Measurements from ENCODE around the gene KRT81. TPM values are rescaled to one million over a fixed set of nuclear protein-coding genes. Genes with fewer than 3 reads are reported as not detected.
"Not testable (repeated sequence)": the region's sequence is repeated elsewhere in the genome, so short reads cannot be mapped to it uniquely, and the experiment has no call there.

The KRT81 gene
- total RNA-seq, 2 experiments from 2014 or later: not detected

- CTCF ChIA-PET: interaction anchor here (1.4 kb wide), 1 partner anchor 17 kb away, joined by 7 read pairs; no protein-coding TSS in a partner anchor
- Mint-ChIP-seq H3K27me3 (ENCODE audit: low read depth) (peaks cover 34% of the 10 kb centered on the region), H3K36me3 (ENCODE audit: low read depth) (no peaks in the 10 kb centered on the region), H3K9me3 (no peaks in the 10 kb centered on the region), H3K27ac (no peak overlapping the region), H3K4me1 (ENCODE audit: low read depth) (no peaks in the 10 kb centered on the region), H3K4me3 (no peak overlapping the region)
- intact Hi-C loops (cut with micrococcal nuclease): no loop called here
- DNase-seq: no peak
These were observed 29.0 kb downstream of the KRT81 start for GRCh38 chr12:52262286-52262685.

GRCh38 chr12:52261208-52261484, 30.2 kb downstream of the KRT81 start:
- Mint-ChIP-seq H3K9me3 (no peaks in the 10 kb centered on the region), H3K4me3 (no peak overlapping the region), H3K27me3 (ENCODE audit: low read depth) (peaks cover 44% of the 10 kb centered on the region), H3K27ac (no peak overlapping the region), H3K36me3 (ENCODE audit: low read depth) (no peaks in the 10 kb centered on the region), H3K4me1 (ENCODE audit: low read depth) (no peaks in the 10 kb centered on the region)
- intact Hi-C loops (cut with micrococcal nuclease): no loop called here
- no peak for DNase-seq
- CTCF ChIA-PET: no interaction called here

- H3K27me3 Mint-ChIP-seq (ENCODE audit: low read depth): peaks cover 49% of the 10 kb centered on the region
- intact Hi-C loops (cut with micrococcal nuclease): no loop called here
- no peak overlapping the region for H3K27ac Mint-ChIP-seq
- H3K4me3 Mint-ChIP-seq: no peak overlapping the region
- no peaks in the 10 kb centered on the region for H3K9me3 Mint-ChIP-seq
- no peaks in the 10 kb centered on the region for H3K4me1 Mint-ChIP-seq (ENCODE audit: low read depth)
- H3K36me3 Mint-ChIP-seq (ENCODE audit: low read depth): no peaks in the 10 kb centered on the region
- CTCF ChIA-PET: no interaction called here
- DNase-seq: no peak
These were observed 30.8 kb downstream of the KRT81 start for GRCh38 chr12:52260361-52261207.

GRCh38 chr12:52259657-52260243, 31.6 kb downstream of the KRT81 start:
- Mint-ChIP-seq H3K36me3 (ENCODE audit: low read depth) (no peaks in the 10 kb centered on the region), H3K4me1 (ENCODE audit: low read depth) (no peaks in the 10 kb centered on the region), H3K9me3 (no peaks in the 10 kb centered on the region), H3K4me3 (no peak overlapping the region), H3K27ac (no peak overlapping the region), H3K27me3 (ENCODE audit: low read depth) (peaks cover 55% of the 10 kb centered on the region)
- CTCF ChIA-PET: interaction anchor here (1.8 kb wide), 1 partner anchor 38 kb away, joined by 7 read pairs; no protein-coding TSS in a partner anchor
- intact Hi-C loops (cut with micrococcal nuclease): no loop called here
- DNase-seq: no peak

- peaks cover 55% of the 10 kb centered on the region for H3K27me3 Mint-ChIP-seq (ENCODE audit: low read depth)
- H3K4me1 Mint-ChIP-seq (ENCODE audit: low read depth): no peaks in the 10 kb centered on the region
These were observed 32.9 kb downstream of the KRT81 start for GRCh38 chr12:52258335-52258901.

GRCh38 chr12:52257922-52258321, 33.4 kb downstream of the KRT81 start:
- DNase-seq; intact Hi-C loops (cut with micrococcal nuclease); H3K27ac Mint-ChIP-seq; H3K9me3 Mint-ChIP-seq; H3K4me1 Mint-ChIP-seq (ENCODE audit: low read depth); H3K36me3 Mint-ChIP-seq (ENCODE audit: low read depth); H3K4me3 Mint-ChIP-seq: not testable (repeated sequence)
- CTCF ChIA-PET: interaction anchor here (1.0 to 1.8 kb wide), 2 partner anchors 36 to 70 kb away, joined by 5 to 7 read pairs; no protein-coding TSS in a partner anchor
- H3K27me3 Mint-ChIP-seq (ENCODE audit: low read depth): peaks cover 55% of the 10 kb centered on the region

More at GRCh38 chr12:52258335-52258901, 32.9 kb downstream of the KRT81 start:
- no peak for DNase-seq
- Mint-ChIP-seq H3K4me3 (no peak overlapping the region), H3K27ac (no peak overlapping the region), H3K9me3 (no peaks in the 10 kb centered on the region), H3K36me3 (ENCODE audit: low read depth) (no peaks in the 10 kb centered on the region)
- CTCF ChIA-PET: interaction anchor here (1.0 to 1.8 kb wide), 2 partner anchors 37 to 69 kb away, joined by 5 to 7 read pairs; no protein-coding TSS in a partner anchor
- intact Hi-C loops (cut with micrococcal nuclease): no loop called here

- no peak overlapping the region for H3K27ac Mint-ChIP-seq
- intact Hi-C loops (cut with micrococcal nuclease): no loop called here
- no peaks in the 10 kb centered on the region for H3K36me3 Mint-ChIP-seq (ENCODE audit: low read depth)
- CTCF ChIA-PET: no interaction called here
- peaks cover 55% of the 10 kb centered on the region for H3K27me3 Mint-ChIP-seq (ENCODE audit: low read depth)
- no peaks in the 10 kb centered on the region for H3K9me3 Mint-ChIP-seq
- no peak overlapping the region for H3K4me3 Mint-ChIP-seq
- DNase-seq: no peak
- H3K4me1 Mint-ChIP-seq (ENCODE audit: low read depth): no peaks in the 10 kb centered on the region
These were observed 34.2 kb downstream of the KRT81 start for GRCh38 chr12:52257074-52257551.

GRCh38 chr12:52256584-52256935, 34.8 kb downstream of the KRT81 start:
- Mint-ChIP-seq H3K27ac (no peak overlapping the region), H3K27me3 (ENCODE audit: low read depth) (peaks cover 53% of the 10 kb centered on the region), H3K4me1 (ENCODE audit: low read depth) (peaks cover 5% of the 10 kb centered on the region), H3K4me3 (no peak overlapping the region), H3K9me3 (no peaks in the 10 kb centered on the region), H3K36me3 (ENCODE audit: low read depth) (no peaks in the 10 kb centered on the region)
- no peak for DNase-seq
- CTCF ChIA-PET: interaction anchor here (0.6 kb wide), 1 partner anchor 631 kb away, joined by 4 read pairs; no protein-coding TSS in a partner anchor
- intact Hi-C loops (cut with micrococcal nuclease): no loop called here

- Mint-ChIP-seq H3K36me3 (ENCODE audit: low read depth) (no peaks in the 10 kb centered on the region), H3K27me3 (ENCODE audit: low read depth) (peaks cover 49% of the 10 kb centered on the region), H3K4me3 (no peak overlapping the region), H3K27ac (no peak overlapping the region), H3K9me3 (no peaks in the 10 kb centered on the region), H3K4me1 (ENCODE audit: low read depth) (peaks cover 8% of the 10 kb centered on the region)
- CTCF ChIA-PET: interaction anchor here (0.6 kb wide), 1 partner anchor 632 kb away, joined by 4 read pairs; no protein-coding TSS in a partner anchor
- intact Hi-C loops (cut with micrococcal nuclease): no loop called here
- DNase-seq: no peak
These were observed 35.3 kb downstream of the KRT81 start for GRCh38 chr12:52255926-52256583.

- Mint-ChIP-seq H3K27ac (no peak overlapping the region), H3K9me3 (no peaks in the 10 kb centered on the region), H3K27me3 (ENCODE audit: low read depth) (peaks cover 42% of the 10 kb centered on the region), H3K4me3 (no peak overlapping the region), H3K36me3 (ENCODE audit: low read depth) (no peaks in the 10 kb centered on the region), H3K4me1 (ENCODE audit: low read depth) (peaks cover 8% of the 10 kb centered on the region)
- intact Hi-C loops (cut with micrococcal nuclease): no loop called here
- no peak for DNase-seq
- CTCF ChIA-PET: no interaction called here
These were observed 36.2 kb downstream of the KRT81 start for GRCh38 chr12:52254965-52255751.

- peaks cover 12% of the 10 kb centered on the region for H3K4me1 Mint-ChIP-seq (ENCODE audit: low read depth)
- no peak overlapping the region for H3K4me3 Mint-ChIP-seq
- no peak overlapping the region for H3K27ac Mint-ChIP-seq
- peaks cover 43% of the 10 kb centered on the region for H3K27me3 Mint-ChIP-seq (ENCODE audit: low read depth)
- no peak for DNase-seq
- CTCF ChIA-PET: no interaction called here
- no peaks in the 10 kb centered on the region for H3K9me3 Mint-ChIP-seq
- intact Hi-C loops (cut with micrococcal nuclease): no loop called here
- H3K36me3 Mint-ChIP-seq (ENCODE audit: low read depth): no peaks in the 10 kb centered on the region
These were observed 37.0 kb downstream of the KRT81 start for GRCh38 chr12:52254180-52254964.
